Esophagus (tissue), 2 donors: Measurements from ENCODE around the gene HOXA11. TPM values are rescaled to one million over a fixed set of nuclear protein-coding genes. Genes with fewer than 3 reads are reported as not detected.

ENCODE experiments used
- H3K27ac ChIP-seq, 2 donors: one replicate each; pipeline ENCODE4 v1.5.1; 2013; ENCODE audit warnings: low read depth in 2 of 2, mild to moderate bottlenecking in 2 of 2, inconsistent platforms in 1 of 2, low read length in 1 of 2, moderate library complexity in 1 of 2
- H3K27me3 ChIP-seq, 2 donors: one replicate each; pipeline ENCODE4 v1.6.1; 2013; ENCODE audit warnings: low read length in 2 of 2, control low read depth in 1 of 2, mild to moderate bottlenecking in 1 of 2; ENCODE audit not compliant: insufficient read depth in 2 of 2, control insufficient read depth in 1 of 2
- H3K36me3 ChIP-seq, 2 donors: one replicate each; pipeline ENCODE4 v1.6.1; 2013; ENCODE audit warnings: low read length in 1 of 2; ENCODE audit not compliant: control insufficient read depth in 2 of 2, insufficient read depth in 2 of 2
- H3K4me1 ChIP-seq, 2 donors: one replicate each; pipeline ENCODE4 v1.6.1; 2013; ENCODE audit warnings: low read length in 1 of 2; ENCODE audit not compliant: control insufficient read depth in 2 of 2, insufficient read depth in 2 of 2
- H3K4me3 ChIP-seq, 2 donors: one replicate each; pipeline ENCODE4 v1.5.1; 2013; ENCODE audit warnings: low read length in 2 of 2, mild to moderate bottlenecking in 2 of 2, low read depth in 1 of 2, moderate library complexity in 1 of 2
- H3K9me3 ChIP-seq, 2 donors: one replicate each; pipeline ENCODE4 v1.6.1; 2013; ENCODE audit warnings: mild to moderate bottlenecking in 2 of 2, low read depth in 1 of 2, low read length in 1 of 2, moderate library complexity in 1 of 2; ENCODE audit not compliant: control insufficient read depth in 2 of 2, insufficient read depth in 1 of 2
- WGBS, 2 donors: extraction: QIAGEN DNeasy Blood & Tissue Kit; methylation state at CpG; one replicate each; pipeline ENCODE4 v1.1.7; 2013; 5-methylcytosine and 5-hydroxymethylcytosine counted together
- polyA plus RNA-seq, 2 donors: library from polyadenylated mRNA; stranded (reverse); fragments of 200-250 nt; gene quantifications; one replicate each; pipeline ENCODE4 v1.2.3, GENCODE V29; 2013
- donor health status: healthy with polysubstance abuse.
- donor health status: Bipolar disorder and iron deficiency.

HOXA11 gene
- polyA plus RNA-seq, 2 donors = not detected

DNA sequence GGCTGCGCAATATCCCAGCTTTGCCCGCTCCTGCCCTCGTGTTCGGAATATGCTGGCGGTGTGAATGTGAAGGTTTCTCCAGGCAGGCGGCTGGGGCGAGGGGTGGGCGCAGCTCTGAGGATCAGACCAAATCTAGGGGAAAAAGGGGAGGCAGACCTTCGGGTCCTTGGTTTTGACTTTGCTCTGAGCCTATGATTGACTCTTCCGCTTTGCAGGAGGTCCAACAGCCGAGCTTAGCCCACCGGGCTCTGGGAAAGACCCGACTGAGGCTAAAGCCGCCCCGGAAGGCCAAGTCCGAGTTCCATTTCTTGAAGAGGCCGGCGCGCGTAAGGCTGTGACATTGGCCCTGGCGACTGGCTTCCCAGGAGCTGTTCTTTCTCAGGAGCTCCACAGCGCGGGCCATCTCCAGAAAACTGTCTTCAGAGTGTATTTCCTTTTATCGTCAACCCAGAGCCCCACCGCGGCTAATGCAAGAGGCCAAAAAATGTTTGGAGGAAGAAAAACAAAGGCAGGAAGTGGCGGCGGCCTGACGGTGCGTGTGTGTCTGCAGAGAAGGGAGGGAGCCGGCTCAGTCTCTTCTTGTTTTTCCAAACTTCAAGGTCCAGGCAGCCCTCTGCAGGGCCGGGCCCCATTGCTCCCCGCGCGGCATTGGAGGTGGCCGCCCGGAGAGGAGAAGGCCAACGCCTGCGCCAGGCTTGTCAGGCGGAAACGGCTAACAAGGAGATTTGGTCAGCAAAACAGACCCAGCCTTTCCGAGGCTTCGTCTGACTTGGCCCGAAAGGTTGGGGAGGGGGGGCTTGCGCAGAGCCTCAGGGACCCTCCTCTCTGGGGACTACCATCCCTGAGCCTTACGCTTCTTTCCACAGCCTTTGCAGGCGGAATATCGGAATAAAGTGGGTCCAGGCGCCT is 3.6 kb upstream of the HOXA11 start:
- WGBS, 2 donors = 9% methylated on average over 49 of the region's 49 CpGs
- Histone ChIP-seq H3K27me3 (peaks cover 10 to 80% of the 10 kb centered on the region in 2 donors), H3K36me3 (no peaks in the 10 kb centered on the region), H3K27ac (no peak overlapping the region), H3K4me1 (peaks cover 23 to 30% of the 10 kb centered on the region in 2 donors), H3K9me3 (peaks cover 0 to 6% of the 10 kb centered on the region in 2 donors), H3K4me3 (peak overlapping the region; percentile 11 to 17)

DNA sequence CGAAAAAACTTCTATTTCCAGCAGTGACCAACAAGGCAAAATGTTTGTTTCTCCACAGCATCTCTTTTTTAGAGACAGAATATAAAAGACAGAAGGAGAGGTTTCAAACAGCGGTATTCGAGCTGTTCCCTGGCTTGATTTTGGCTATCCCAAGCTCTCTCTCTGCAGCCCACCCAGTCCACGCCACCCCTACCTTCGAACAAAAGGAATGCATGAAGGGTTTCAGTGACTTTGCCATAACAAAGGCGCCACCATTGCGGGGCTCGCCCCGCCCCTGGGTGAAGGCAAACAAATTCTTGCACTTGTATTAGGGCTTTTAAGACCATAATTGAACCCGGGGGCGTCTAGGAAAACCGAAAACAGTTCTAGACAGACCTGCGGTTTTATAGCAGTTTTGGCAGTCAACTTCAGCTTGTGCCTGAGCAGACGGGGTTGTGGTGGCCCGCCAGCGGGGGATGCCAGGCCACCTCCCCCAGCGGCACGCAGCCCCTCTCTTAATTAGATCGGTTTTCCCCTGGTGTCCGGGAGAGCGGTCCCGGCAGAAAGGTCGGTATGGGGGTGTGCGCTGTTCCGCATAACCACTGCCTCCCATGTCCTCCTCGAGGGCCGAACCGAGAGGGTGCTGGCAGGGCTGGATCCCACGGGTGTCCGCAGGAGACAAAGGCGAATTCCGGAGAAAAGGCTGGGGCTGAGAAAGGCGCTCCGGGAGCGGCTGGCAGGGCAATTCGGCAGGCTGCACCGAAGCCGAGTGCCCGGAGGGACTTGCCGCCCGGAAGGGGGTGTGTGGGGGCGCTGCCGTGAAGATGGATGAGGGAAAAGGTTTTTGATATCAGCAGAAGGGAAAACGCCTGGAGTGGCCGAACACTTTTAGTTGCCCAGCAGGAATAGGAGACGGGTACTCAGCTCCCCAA is 2.7 kb upstream of the HOXA11 start:
- WGBS, 2 donors = 8% methylated on average over 46 of the region's 46 CpGs
- H3K36me3 ChIP-seq = no peaks in the 10 kb centered on the region
- H3K9me3 ChIP-seq = peaks cover 0 to 6% of the 10 kb centered on the region in 2 donors
- peak overlapping the region in 1 of 2 donors; percentile 2 for H3K4me3 ChIP-seq
- H3K27ac ChIP-seq = no peak overlapping the region
- peaks cover 26 to 28% of the 10 kb centered on the region in 2 donors for H3K4me1 ChIP-seq
- H3K27me3 ChIP-seq = peaks cover 8 to 79% of the 10 kb centered on the region in 2 donors

DNA sequence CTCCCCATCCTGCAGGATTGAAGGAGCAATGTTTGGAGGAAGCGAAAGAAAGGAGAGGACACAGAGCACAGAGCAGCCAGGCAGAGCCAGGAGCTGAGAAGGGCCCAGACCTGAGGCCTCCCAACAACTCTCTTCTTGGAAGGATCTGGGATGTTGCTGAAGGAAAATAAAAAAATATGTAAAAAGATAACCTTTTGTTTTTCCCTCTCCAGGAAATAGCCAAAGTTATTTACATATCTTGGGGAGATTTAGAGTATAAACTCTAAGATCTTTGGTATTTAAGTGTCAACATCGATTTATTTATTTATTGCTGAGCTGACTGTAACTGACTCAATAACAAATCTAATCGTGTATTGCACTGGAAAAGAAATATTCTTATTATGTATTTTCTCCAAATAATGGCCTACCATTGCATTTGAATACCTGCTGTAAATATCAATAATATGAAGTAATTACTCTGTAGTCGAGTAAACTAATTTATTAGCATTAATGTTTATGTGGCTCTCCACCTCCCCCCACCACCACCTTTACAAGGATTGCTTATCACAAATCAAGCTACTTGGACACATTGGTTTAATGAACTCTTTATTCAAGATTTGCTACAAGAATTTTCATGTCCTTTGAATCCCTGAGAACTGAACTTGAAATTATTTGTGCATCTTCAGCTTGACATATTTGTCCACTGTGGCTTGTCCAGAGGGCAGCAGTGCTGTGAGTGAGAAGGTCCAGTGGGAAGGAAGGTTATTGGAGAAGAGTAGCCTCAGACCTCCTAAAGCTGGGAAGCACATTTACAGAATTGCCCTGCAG is 1.8 kb upstream of the HOXA11 start:
- Histone ChIP-seq H3K27me3 (peaks cover 11 to 78% of the 10 kb centered on the region in 2 donors), H3K27ac (no peak overlapping the region), H3K9me3 (peaks cover 0 to 6% of the 10 kb centered on the region in 2 donors), H3K4me3 (no peak overlapping the region), H3K36me3 (no peaks in the 10 kb centered on the region), H3K4me1 (peaks cover 21 to 23% of the 10 kb centered on the region in 2 donors)
- WGBS, 2 donors = 28 to 48% methylated on average over 4 of the region's 4 CpGs

GRCh38 chr7:27185854-27186667 is 1.0 kb upstream of the HOXA11 start:
- peaks cover 20 to 23% of the 10 kb centered on the region in 2 donors for H3K4me1 ChIP-seq
- H3K27me3 ChIP-seq = peaks cover 4 to 73% of the 10 kb centered on the region in 2 donors
- peaks cover 0 to 6% of the 10 kb centered on the region in 2 donors for H3K9me3 ChIP-seq
- H3K36me3 ChIP-seq = no peaks in the 10 kb centered on the region
- H3K4me3 ChIP-seq = no peak overlapping the region
- 12 to 15% methylated on average over 24 of the region's 24 CpGs for WGBS, 2 donors
- no peak overlapping the region for H3K27ac ChIP-seq

GRCh38 chr7:27184337-27185012 is 557 bp downstream of the HOXA11 start:
- Histone ChIP-seq H3K36me3 (no peaks in the 10 kb centered on the region), H3K27me3 (peaks cover 7 to 76% of the 10 kb centered on the region in 2 donors), H3K27ac (no peak overlapping the region), H3K4me1 (peaks cover 19 to 25% of the 10 kb centered on the region in 2 donors), H3K9me3 (peaks cover 0 to 3% of the 10 kb centered on the region in 2 donors), H3K4me3 (peak overlapping the region; percentile 33 to 44)
- WGBS, 2 donors = 2 to 3% methylated on average over 65 to 72 of the region's 72 CpGs

GRCh38 chr7:27183682-27184336 is 1.2 kb downstream of the HOXA11 start:
- Histone ChIP-seq H3K27ac (no peak overlapping the region), H3K27me3 (peaks cover 7 to 70% of the 10 kb centered on the region in 2 donors), H3K36me3 (no peaks in the 10 kb centered on the region), H3K4me3 (peak overlapping the region in 1 of 2 donors; percentile 44), H3K4me1 (peaks cover 14 to 21% of the 10 kb centered on the region in 2 donors), H3K9me3 (peaks cover 0 to 3% of the 10 kb centered on the region in 2 donors)
- 6 to 8% methylated on average over 30 of the region's 30 CpGs for WGBS, 2 donors

- Histone ChIP-seq H3K4me1 (peaks cover 7 to 19% of the 10 kb centered on the region in 2 donors), H3K4me3 (no peak overlapping the region), H3K36me3 (no peaks in the 10 kb centered on the region), H3K27ac (no peak overlapping the region), H3K27me3 (peaks cover 7 to 64% of the 10 kb centered on the region in 2 donors), H3K9me3 (peaks cover 0 to 3% of the 10 kb centered on the region in 2 donors)
- 14 to 15% methylated on average over 36 to 39 of the region's 39 CpGs for WGBS, 2 donors
Measured at GRCh38 chr7:27182861-27183681, 2.0 kb downstream of the HOXA11 start.
